Body of pancreas (tissue), 4 donors: ENCODE results near the gene GMPPA.

Experiments used
- CTCF ChIP-seq, 7 experiments: fragments of 450-650 bp in 4 of 7; fragments of 200-600 bp in 3 of 7; sonication (generic) in 3 of 7; IDR thresholded peaks; one replicate each; pipeline ENCODE4 v1.5.1; 2016 to 2019; ENCODE audit warnings: antibody characterized with exemption in 7 of 7
- POLR2A ChIP-seq, 3 donors: fragments of 450-650 bp; IDR thresholded peaks; one replicate each; pipeline ENCODE4 v1.6.1; 2016; ENCODE audit warnings: antibody characterized with exemption in 3 of 3, mild to moderate bottlenecking in 2 of 3

DNA sequence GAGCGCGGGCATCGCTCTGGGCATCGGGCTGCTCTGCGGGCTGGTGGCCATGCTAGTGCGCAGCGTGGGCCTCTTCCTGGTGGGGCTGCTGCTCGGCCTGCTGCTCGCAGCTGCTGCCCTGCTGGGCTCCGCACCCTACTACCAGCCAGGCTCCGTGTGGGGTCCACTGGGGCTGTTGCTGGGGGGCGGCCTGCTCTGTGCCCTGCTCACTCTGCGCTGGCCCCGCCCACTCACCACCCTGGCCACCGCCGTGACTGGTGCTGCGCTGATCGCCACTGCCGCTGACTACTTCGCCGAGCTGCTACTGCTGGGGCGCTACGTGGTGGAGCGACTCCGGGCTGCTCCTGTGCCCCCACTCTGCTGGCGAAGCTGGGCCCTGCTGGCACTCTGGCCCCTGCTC, 48.9 kb downstream of the GMPPA start:
- no peak for TF ChIP-seq CTCF (IDR thresholded peaks at IDR 0.05)
- no peak for TF ChIP-seq POLR2A (IDR thresholded peaks at IDR 0.05)
